ENCODE results near the gene ARHGEF1.
"Not testable (repeated sequence)": the region's sequence is repeated elsewhere in the genome, so short reads cannot be mapped to it uniquely, and the experiment has no call there.

ARHGEF1 gene

DNA sequence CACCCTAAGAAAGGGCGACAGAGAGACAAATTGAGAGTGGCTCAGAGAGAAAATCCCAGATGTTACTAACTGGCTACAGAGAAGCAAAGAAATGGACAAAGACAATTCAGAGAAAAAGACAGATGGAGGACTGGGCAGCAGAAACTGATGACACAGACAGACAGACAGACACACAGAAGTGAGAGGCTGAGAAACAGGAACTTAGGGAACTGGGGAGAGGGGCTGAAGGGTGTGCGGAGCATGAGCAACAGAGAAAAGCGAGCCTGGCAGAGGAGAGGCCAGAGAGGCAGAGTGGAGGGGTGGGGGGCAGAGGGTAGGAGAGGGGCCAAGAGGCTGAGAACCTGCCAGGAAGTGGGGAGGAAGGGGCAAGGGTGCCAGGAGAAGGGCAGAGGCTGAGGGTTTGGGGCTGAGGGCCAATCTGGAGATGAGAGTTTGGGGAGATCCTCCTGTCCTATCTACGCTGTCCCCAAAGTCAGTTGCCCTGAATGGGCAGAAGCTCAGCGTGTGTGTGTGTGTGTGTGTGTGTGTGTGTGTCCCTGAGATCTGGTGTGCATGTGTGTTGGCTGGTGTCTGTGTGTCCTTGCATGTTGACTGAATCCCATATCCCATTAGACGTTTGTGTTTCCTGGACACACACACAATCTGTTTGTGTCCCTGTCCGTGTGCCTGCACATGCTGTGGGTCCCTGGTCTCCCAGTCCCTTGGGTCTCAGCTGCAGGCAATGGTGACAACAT lies 50.9 kb downstream of the ARHGEF1 start:
- no peak for DNase-seq (ENCODE audit: extremely low read depth, low read depth)
- TF ChIP-seq, protein P1, sequence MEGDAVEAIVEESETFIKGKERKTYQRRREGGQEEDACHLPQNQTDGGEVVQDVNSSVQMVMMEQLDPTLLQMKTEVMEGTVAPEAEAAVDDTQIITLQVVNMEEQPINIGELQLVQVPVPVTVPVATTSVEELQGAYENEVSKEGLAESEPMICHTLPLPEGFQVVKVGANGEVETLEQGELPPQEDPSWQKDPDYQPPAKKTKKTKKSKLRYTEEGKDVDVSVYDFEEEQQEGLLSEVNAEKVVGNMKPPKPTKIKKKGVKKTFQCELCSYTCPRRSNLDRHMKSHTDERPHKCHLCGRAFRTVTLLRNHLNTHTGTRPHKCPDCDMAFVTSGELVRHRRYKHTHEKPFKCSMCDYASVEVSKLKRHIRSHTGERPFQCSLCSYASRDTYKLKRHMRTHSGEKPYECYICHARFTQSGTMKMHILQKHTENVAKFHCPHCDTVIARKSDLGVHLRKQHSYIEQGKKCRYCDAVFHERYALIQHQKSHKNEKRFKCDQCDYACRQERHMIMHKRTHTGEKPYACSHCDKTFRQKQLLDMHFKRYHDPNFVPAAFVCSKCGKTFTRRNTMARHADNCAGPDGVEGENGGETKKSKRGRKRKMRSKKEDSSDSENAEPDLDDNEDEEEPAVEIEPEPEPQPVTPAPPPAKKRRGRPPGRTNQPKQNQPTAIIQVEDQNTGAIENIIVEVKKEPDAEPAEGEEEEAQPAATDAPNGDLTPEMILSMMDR (IDR thresholded peaks at IDR 0.05; ENCODE audit: low read depth, low read length, missing control alignments) = no peak
- H3K4me3 ChIP-seq (replicated peaks; ENCODE audit: low read depth, low read length) = no peak overlapping the region

DNA sequence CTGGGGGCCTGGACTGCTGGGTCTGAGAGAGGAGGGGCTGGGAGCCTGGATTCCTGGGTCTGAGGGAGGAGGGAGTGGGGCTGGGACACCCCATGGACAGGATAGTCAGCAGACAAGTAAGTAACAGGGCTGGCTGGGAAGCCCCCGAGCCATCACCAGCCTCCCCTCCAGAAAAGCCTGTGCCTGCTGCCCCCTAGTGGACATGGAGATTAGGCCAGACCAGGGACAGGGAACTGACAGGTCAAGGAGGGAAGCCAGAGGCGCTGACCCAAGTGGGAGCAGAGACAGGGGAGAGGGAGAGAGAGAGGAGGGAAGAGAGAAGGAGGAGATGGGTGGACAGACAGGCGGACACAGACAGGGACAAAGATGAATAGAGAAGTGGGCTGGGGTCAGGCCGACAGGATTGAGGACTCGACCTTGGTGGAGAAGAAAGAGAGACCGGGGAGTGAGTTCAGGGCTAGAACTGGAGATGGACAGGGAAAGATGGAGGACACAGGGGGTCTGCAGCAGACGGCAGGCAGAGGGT lies 51.9 kb downstream of the ARHGEF1 start:
- TF ChIP-seq, protein P1 (IDR thresholded peaks at IDR 0.05; ENCODE audit: low read depth, low read length, missing control alignments) = peak; percentile 97
- H3K4me3 ChIP-seq (replicated peaks; ENCODE audit: low read depth, low read length) = no peak overlapping the region
- DNase-seq (ENCODE audit: extremely low read depth, low read depth) = no peak

DNA sequence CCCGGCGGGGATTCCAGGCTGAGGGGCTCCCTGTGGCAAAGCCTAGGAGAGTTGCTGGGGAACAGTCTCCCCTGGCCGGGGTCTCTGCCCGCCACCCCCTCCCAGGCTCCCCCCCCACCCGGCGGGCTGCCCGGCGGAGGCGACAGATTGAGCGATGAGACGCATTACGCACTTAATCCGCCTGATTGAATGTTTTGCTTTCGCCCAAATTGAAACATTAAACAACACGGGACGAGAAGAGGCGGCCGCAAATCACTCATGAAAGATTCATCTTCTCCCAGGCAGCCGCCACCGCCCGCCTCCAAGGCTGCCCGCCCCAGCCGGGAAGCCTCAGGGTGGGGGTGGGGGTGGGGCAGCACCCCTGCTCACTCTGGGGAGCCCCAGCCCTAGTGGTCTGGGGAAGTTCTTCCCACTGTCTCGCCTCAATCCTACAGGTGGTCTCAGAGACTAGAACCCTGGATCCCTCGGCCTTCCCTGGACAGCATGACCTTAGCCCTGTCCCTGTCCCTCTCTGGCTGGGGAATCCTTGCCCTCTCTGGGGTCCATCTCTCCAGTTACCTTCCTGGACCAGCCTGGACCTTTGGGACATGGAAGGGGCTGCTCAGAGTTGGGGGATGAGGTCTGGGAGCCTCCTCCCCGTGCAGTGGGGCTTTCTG lies 52.9 kb downstream of the ARHGEF1 start:
- no peak overlapping the region for H3K4me3 ChIP-seq (replicated peaks; ENCODE audit: low read depth, low read length)
- DNase-seq (ENCODE audit: extremely low read depth, low read depth) = no peak
- TF ChIP-seq, protein P1 (IDR thresholded peaks at IDR 0.05; ENCODE audit: low read depth, low read length, missing control alignments) = no peak

DNA sequence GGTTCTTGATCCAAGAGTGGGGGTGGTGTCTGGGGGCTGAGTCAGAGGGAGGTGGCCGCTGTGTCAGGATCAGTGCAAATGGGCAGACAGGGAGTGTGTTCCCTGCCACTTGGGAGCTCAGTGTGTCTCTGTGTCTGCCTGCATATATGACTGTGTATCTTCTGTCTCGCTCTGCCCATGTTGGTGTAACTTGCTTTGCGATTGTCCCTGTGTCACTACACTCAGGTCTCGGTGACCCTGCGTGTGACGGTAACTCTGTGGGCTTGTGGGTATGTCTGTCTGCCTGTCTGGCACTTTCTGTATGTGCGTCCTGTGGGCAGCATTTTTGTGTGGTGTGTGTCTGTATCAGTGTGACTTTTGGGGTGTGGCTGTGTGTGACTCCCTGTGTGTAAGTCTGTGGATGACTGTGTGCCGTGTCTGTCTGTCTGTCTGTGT lies 53.4 kb downstream of the ARHGEF1 start:
- no peak overlapping the region for H3K4me3 ChIP-seq (replicated peaks; ENCODE audit: low read depth, low read length)
- DNase-seq (ENCODE audit: extremely low read depth, low read depth) = no peak
- TF ChIP-seq, protein P1 (IDR thresholded peaks at IDR 0.05; ENCODE audit: low read depth, low read length, missing control alignments) = no peak

DNA sequence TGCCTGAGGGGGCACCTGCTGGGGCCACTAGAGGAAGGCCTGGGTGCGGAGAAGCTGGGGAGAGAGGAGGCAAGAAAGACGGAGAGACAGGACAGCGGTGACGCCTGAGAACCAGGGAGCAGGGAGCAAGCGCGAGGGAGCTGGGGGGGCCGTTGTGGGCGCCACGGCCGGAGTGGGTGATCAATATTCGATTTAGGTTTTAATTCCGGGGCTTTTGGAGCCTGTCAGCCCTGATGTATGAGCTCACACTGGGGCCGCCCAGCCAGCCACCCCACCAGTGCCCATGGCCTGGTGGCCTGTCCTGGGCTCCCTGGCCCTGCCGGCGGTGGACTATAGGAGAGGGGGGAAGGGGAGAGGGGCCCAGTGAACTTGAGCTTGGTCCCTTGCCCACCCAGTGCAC lies 54.0 kb downstream of the ARHGEF1 start:
- TF ChIP-seq, protein P1 (IDR thresholded peaks at IDR 0.05; ENCODE audit: low read depth, low read length, missing control alignments) = no peak
- H3K4me3 ChIP-seq (replicated peaks; ENCODE audit: low read depth, low read length) = no peak overlapping the region
- no peak for DNase-seq (ENCODE audit: extremely low read depth, low read depth)

DNA sequence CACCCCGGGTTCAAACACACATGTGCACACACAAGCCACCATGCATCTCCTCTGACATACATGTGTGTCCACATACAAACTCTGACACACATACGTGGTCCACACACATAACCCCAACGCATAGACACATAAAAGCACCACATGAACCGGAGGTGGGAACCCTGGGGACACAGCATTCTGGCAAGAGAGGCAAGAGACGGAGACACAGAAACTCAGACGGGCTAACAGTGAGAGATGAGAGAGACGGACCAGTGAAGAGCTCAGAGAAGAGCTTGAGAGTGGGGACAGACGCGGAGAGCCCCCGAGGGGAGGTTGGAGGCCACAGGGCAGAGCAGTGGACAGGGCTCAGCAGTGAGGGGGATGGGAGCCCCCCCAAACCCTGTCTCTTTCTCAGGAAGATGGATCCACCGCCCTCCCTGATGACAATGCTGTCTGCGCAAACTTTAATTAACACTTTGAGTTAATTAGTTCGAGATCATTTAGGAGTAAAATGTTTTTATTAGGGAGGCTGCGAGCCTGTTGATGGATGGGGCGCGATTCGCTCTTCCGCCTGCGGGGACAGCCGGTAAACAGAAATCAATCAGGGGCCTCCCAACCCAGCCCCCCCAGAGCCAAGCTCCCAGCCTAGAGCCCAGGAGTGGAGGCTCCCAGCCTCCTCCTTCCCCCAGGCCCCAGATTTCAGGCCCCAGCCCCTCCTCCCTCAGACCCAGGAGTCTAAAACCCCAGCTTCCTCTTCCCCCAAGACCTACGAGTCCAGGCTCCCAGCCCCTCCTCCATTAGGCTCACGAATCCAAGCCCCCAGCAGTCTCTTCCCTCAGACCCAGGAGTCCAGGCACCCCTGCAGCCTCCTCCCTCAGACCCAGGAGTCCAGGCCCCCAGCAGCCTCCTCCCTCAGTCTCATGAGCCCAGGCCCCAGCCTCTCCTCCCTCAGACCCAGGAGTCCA lies 54.8 kb downstream of the ARHGEF1 start:
- H3K4me3 ChIP-seq (replicated peaks; ENCODE audit: low read depth, low read length) = no peak overlapping the region
- TF ChIP-seq, protein P1 (IDR thresholded peaks at IDR 0.05; ENCODE audit: low read depth, low read length, missing control alignments) = no peak
- DNase-seq (ENCODE audit: extremely low read depth, low read depth) = no peak

DNA sequence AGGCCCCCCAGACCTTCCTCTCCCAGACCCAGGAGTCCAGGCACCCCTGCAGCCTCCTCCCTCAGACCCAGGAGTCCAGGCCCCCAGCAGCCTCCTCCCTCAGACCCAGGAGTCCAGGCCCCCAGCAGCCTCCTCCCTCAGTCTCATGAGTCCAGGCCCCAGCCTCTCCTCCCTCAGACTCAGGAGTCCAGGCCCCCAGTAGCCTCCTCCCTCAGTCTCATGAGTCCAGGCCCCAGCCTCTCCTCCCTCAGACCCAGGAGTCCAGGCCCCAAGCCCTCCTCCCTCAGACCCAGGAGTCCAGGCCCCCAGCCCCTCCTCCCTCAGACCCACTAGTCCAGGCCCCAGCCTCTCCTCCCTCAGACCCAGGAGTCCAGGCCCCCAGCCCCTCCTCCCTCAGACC lies 56.2 kb downstream of the ARHGEF1 start:
- DNase-seq (ENCODE audit: extremely low read depth, low read depth); H3K4me3 ChIP-seq (replicated peaks; ENCODE audit: low read depth, low read length): not testable (repeated sequence)
